ENCODE data around the gene INPP5K.
"Not testable (repeated sequence)": the region's sequence is repeated elsewhere in the genome, so short reads cannot be mapped to it uniquely, and the experiment has no call there.

Gene INPP5K

DNA sequence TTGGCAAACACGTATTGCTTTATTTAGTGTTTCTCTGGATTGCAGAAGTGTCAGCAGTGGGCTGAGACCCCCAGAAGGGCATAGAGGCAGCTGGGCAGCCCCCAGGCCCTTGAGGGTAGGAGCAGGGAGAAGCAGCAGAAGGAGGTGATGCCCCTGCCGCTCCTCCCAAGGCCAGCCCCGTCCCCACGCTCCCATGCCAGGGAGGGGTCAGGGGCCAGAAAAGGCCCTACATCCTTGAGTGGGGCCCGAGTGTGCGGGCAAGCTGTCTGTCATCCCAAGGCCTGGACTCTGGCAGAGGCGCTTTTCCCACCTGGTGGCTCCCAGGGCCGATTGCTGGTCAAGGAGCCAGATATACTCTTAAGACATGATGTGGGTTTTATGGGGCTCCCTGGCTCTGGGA, 52.2 kb downstream of the INPP5K start:
- no peak for DNase-seq (ENCODE audit: low read depth)

DNA sequence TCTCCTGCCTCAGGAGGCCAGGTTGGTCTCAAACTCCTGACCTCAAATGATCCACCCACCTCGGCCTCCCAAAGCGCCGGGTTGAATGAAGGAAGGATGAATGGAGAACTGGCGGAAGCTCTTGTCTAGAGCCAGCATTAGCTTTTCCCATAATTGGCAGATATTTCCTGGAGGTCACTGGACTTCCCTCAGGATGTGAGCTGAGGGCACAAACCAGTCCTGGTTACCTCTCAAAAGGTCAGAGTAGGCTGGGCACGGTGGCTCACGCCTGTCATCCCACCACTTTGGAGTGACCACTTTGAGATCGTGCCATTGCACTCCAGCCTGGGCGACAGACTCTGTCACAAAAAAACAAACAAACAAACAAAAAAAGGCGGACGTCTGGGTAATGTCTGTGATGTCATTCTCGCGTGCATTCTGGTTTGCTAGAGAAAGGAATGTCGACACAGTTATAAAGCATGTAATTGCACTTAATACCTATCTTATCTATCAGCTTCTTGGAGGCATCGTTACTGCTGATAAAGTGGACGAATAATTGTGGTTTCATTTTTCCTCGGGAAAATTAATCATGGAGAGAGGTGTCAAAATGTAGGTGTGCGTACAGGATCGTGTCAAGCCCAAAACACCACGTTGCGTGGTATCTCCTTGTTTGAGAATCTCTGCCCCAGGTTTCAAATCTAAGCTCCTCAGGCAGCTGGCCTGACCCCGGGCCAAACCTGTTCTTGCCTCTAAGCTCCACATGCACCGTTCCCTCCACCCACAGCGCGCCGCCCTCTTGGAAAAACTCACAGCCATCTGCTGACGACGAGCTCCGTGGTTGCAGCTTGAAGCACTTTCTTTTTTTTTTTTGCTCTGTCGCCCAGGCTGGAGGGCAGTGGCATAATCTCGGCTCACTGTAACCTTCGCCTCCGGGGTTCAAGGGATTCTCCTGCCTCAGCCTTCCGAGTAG, 54.0 kb downstream of the INPP5K start:
- DNase-seq (ENCODE audit: low read depth) = no peak

DNA sequence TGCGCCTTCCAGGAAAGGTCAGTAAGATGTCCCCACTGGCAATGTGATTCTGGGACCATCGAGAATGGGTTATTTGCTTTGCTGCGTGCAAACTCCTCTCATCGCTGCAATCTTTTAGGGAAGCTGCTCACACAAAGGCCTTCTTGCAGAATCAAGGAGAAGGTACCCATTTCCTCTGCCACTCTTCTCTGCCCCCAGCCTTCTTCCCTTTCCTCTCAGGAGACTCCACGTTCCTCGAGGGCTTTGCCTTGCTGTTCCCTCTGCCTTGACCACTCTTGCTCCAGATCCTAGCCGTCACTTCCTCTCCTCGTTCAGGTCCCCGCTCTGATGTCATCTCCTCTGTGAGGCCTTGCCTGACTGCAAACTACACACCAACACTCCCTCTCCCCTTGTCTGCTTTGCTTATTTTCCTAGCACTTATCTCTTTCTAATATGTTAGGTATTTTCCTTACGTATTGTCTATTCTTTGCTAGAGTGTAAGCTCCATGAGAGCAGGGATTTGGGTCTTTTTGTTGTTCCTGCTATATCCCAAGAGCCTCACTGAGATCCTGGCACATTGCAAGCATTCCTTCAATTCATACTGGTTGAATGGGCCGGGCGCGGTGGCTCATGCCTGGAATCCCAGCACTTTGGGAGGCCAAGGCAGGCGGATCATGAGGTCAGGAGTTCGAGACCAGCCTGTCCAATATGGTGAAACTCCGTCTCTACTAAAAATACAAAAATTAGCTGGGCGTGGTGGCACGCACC, 55.0 kb downstream of the INPP5K start:
- no peak for DNase-seq (ENCODE audit: low read depth)

DNA sequence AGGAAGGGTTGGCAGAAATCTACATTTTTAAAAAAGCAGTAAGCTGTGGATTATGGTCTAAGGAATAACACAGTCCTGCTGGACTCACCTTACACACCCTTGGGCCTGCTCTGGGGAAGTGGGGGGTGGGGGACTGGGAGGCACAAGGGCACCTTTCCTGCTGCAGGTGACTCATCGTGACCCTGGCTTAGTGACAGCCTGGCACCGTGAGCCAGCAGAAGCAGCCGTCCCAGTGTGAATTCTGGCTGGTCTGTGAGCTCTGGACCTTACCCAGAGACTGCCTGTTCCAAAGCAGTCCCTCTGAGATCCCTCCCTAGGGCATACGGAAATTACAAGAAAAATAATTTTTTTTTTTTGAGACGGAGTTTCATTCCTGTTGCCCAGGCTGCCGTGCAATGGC, 56.2 kb downstream of the INPP5K start:
- DNase-seq (ENCODE audit: low read depth) = no peak

DNA sequence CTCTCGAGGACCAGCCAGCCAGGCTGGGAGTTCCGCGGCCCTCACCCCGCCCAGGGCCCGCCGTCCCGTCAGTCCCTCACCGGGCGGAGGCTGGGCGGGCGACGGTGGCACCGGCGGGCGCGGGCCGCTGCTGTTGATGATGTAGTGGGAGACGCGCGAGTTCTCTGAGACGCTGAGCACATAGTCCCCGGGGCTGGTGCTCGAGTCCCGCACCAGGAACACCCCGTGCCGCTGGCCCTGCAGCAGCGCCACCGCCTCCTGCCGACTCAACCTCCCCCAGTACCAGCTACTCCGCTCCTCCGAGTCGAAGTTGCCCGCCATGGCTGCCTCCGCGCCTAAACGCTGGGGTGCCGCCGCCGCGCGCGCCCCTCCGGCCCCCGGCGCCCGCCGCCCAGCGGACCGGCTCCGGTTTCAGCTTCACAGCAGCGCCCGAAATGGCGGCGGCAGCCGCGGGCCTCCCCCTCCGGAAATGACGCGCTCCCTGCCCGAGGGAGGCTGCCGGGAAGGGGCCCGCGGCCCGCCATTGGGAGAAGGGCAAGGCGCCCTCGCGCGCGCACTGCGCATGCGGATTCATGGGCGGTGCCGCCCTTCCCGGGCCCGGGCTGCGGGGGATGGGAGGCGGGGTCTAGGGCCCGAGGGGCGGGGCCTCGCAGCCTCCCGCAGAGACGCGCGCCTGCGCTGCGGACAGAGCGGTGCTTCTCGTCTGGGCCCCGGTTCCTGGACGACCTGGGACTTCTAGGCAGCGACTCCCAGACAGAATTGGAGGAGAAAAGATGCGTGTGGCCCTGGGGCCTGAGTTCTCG, 60.4 kb downstream of the INPP5K start, which contains the start of gene CRK:
Gene CRK, minus strand, starts transcription at position 436 of the 803 bp plus-strand sequence. Its CDS starts 115 bp downstream, at position 321.
- DNase-seq (ENCODE audit: low read depth) = peak; percentile 89

DNA sequence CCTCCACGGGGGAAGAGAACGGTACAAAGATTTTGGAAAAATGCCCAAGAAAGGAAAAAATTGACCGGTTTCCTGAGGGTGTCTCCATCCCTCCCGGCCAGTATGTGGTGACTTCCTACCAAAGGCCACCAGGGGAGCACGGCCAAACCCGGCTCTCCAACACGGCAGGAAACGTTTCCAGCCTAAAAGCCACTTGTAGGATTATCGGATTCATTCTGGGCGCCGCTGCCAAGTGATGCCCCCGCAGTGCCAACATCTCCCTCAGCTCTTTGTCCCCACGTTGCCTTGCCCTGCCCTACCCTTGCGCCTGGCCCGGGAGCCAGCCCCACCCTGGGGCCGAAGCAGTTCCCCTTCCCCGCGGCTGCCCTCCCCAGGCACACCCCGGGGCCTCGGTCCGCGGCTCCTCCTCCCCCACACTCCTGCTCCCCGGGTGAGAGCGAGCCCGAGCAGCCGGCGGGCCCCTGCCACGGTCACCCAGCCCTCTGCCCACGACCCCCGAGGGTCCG, 61.1 kb downstream of the INPP5K start:
- peak; percentile 58 for DNase-seq (ENCODE audit: low read depth)

DNA sequence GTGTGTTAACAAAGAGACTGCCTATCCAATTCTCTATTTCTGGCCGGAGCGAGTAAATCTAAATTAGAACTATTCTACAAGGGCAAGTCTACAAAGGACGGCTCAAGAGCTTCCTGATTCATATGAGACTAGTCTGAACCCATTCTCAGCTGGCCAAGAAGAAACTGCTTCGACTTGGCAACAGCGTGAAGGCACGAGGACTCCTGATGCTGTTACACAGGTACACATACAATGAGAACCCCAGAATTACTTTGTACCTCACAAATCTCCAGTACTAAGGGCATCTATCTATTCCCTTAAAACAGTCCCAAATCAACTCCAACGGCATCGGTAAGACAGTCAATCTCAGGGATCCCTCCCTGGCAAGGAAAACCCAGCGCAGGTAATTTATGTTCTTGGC, 61.9 kb downstream of the INPP5K start:
- no peak for DNase-seq (ENCODE audit: low read depth)

DNA sequence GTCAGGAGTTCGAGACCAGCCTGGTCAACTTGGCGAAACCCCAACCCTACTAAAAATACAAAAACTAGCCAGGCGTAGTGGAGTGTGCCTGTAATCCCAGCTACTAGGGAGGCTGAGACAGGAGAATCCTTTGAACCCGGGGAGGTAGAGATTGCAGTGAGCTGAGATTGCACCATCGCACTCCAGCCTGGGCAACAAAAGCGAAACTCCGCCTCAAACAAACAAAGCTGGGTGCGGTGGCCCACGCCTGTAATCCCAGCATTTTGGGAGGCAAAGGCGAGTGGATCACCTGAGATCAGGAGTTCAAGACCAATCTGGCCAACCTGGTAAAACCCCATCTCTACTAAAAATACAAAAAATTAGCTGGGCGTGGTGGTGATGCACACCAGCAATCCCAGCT, 62.7 kb downstream of the INPP5K start:
- DNase-seq (ENCODE audit: low read depth) = not testable (repeated sequence)

DNA sequence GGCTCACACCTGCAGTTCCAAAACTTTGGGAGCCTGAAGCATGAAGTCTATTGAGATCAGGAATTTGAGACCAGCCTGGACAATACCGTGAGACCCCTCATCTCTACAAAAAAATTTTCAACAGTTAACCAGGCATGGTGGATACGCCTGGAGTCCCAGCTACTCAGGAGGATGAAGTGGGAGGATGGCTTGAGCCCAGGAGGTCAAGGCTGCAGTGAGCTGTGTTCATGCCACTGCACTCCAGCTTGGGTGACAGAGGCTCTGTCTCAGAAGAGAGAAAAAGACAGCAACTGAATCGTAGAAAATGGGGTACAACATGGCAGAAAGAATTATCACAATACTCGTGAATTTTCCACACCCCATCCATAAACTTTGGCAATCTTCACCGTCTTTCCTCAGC, 63.6 kb downstream of the INPP5K start:
- DNase-seq (ENCODE audit: low read depth) = no peak

DNA sequence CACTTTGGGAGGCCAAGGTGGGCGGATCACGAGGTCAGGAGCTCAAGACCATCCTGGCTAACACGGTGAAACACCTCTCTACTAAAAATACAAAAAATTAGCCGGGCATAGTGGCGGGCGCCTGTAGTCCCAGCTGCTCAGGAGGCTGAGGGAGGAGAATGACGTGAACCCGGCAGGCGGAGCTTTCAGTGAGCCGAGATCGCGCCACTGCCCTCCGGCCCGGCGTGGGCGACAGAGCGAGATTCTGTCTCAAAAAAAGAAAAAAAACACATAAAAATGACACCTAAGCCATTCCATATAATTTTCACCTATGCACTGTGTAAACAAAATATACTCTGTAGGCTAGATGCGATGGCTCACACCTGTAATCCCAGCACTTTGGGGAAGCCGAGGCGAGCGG, 66.2 kb downstream of the INPP5K start:
- DNase-seq (ENCODE audit: low read depth) = not testable (repeated sequence)

DNA sequence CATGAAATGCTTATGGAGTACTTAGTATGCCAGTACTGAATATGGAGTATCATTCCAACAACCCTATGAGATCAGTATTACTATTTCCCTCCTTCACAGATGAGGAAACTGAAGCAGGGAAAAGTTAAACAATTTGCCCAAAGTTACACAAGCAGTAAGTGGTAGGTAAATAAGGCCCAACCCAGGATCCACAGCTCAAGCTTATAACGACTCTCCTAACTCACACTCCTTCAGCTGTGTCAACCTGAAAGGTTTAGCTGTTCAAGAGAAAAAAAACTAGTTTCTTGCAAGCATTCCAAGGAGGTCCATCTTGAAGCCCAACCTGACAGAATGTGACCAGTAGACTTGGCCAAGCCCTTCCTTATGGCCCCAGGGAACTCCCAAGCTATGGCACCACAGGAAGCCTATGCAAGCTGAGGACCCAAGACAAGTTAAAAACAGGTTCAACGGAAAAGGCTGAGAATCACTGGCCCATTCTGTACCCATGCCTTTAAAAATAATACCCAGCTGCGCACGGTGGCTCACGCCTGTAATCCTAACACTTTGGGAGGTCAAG, 66.9 kb downstream of the INPP5K start:
- no peak for DNase-seq (ENCODE audit: low read depth)

DNA sequence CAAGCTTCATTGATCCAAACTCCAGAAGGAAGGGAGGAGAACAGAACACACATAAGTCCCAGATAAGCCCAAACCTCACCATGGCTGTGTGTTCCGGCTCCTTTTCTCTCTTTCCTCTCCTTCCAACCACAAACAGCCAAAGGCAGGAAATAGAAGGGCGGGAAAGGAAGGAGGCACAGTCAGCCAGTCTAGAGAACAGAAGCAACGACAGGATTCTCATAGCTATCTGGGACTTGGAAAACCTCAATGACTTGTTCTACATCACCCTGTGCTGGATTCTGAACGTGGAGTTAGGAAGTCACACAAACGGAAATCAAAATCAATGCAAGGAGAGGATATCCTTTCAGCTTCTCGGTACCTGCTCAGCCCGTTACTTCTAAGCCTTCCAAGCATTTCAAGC, 69.4 kb downstream of the INPP5K start:
- no peak for DNase-seq (ENCODE audit: low read depth)

DNA sequence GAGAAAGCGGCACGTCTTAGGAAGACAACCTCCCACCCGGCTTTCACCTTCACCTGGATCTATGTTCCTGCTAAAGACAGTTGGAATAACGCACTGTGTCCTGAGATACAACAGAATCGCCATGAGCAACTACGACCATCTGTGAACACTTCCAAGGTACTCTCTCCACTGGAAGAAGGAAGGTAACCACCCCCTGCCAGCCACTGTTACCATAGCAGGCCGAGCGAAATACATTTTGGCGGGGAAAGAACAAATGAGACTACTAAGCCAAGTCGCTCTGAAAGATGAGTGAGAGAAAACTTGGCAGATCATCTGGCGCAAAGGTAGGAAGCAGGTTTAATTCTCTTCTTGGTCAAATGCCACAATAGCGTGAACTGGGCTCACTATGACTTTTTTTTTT, 70.2 kb downstream of the INPP5K start:
- no peak for DNase-seq (ENCODE audit: low read depth)

DNA sequence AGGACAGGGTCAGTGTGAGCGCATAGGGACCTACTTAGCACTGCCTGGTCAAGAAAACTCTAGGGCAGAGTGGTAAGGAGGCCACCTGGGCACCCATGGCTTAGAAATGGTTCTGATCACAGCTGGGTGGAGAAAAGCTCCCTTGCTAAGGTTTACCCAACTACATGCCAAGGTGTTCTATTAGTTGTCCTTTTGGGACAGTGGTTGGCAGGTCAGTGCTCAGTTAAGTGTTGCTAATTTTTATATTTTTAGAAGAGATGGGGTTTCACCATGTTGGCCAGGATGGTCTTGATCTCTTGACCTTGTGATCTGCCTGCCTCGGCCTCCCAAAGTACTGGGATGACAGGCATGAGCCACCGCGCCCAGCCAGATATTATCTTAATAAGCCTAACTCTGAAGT, 70.7 kb downstream of the INPP5K start:
- not testable (repeated sequence) for DNase-seq (ENCODE audit: low read depth)

All from stromal cell of bone marrow (primary cell).